Measurements from ENCODE around the gene PCBP2.
"Not testable (repeated sequence)": the region's sequence is repeated elsewhere in the genome, so short reads cannot be mapped to it uniquely, and the experiment has no call there.

PCBP2 gene

GRCh38 chr12:53451661-53452158 is at the start of gene PCBP2:
PCBP2 (plus strand) TSS chr12:53452102; CDS start chr12:53454801, 2,699 bp downstream.
- DNase-seq: peak; percentile 95

- not testable (repeated sequence) for DNase-seq
Measured at GRCh38 chr12:53402351-53402750, 49.6 kb upstream of the PCBP2 start.

GRCh38 chr12:53402871-53403270 is 49.0 kb upstream of the PCBP2 start:
- no peak for DNase-seq

- no peak for DNase-seq
Measured at GRCh38 chr12:53410951-53411350, 41.0 kb upstream of the PCBP2 start.

GRCh38 chr12:53413485-53414204 is 38.3 kb upstream of the PCBP2 start:
- DNase-seq: no peak

GRCh38 chr12:53414756-53415417 is 37.0 kb upstream of the PCBP2 start:
- DNase-seq: no peak

- DNase-seq: not testable (repeated sequence)
Measured at GRCh38 chr12:53415752-53416389, 36.0 kb upstream of the PCBP2 start.

- not testable (repeated sequence) for DNase-seq
Measured at GRCh38 chr12:53417291-53417816, 34.5 kb upstream of the PCBP2 start.

- DNase-seq: no peak
Measured at GRCh38 chr12:53418221-53418620, 33.7 kb upstream of the PCBP2 start.

GRCh38 chr12:53419756-53420155 is 32.1 kb upstream of the PCBP2 start:
- no peak for DNase-seq

GRCh38 chr12:53422247-53422646 is 29.7 kb upstream of the PCBP2 start:
- not testable (repeated sequence) for DNase-seq

- DNase-seq: no peak
Measured at GRCh38 chr12:53423597-53423996, 28.3 kb upstream of the PCBP2 start, which contains the start of gene AMHR2. AMHR2 (plus strand) TSS chr12:53423855; CDS start chr12:53423935, 80 bp downstream.

- DNase-seq: no peak
Measured at GRCh38 chr12:53424626-53425514, 27.0 kb upstream of the PCBP2 start.

- no peak for DNase-seq
Measured at GRCh38 chr12:53425515-53426150, 26.3 kb upstream of the PCBP2 start.

- DNase-seq: no peak
Measured at GRCh38 chr12:53427905-53428594, 23.9 kb upstream of the PCBP2 start.

- DNase-seq: no peak
Measured at GRCh38 chr12:53428741-53429140, 23.2 kb upstream of the PCBP2 start.

GRCh38 chr12:53430116-53430515 is 21.8 kb upstream of the PCBP2 start:
- DNase-seq: no peak

GRCh38 chr12:53431187-53431586 is 20.7 kb upstream of the PCBP2 start:
- DNase-seq: no peak

- not testable (repeated sequence) for DNase-seq
Measured at GRCh38 chr12:53435326-53435725, 16.6 kb upstream of the PCBP2 start.

- not testable (repeated sequence) for DNase-seq
Measured at GRCh38 chr12:53439582-53439981, 12.3 kb upstream of the PCBP2 start.
